AG04450 (cell line): ENCODE data around the gene SKI. TPM values are rescaled to one million over a fixed set of nuclear protein-coding genes. Genes with fewer than 3 reads are reported as not detected.
A peak's percentile ranks its signal among the peaks of the same experiment; 100 is the strongest.

Experiments
- CTCF ChIA-PET: fragments of 300-600, 350-600 bp; formaldehyde crosslinking; extraction: SDS; loops from one replicate; lab custom pipeline; 2022; ENCODE audit warnings: antibody characterized with exemption, inconsistent platforms; lab: Charles Lee
- POLR2A ChIA-PET: fragments of 350-600 bp; formaldehyde crosslinking; extraction: SDS; loops from one replicate; lab custom pipeline; 2021; ENCODE audit warnings: antibody characterized with exemption, inconsistent platforms; lab: Yijun Ruan, JAX
- DNase-seq: peaks from one replicate; pipeline ENCODE4 v3.0.0-alpha.2; 2011; ENCODE audit warnings: low read depth, low spot score
- H3K27ac ChIP-seq: one replicate; pipeline ENCODE4 v1.5.1; 2012; ENCODE audit warnings: low read depth, low read length, control low read depth
- H3K27me3 ChIP-seq: one replicate; pipeline ENCODE4 v1.6.0; 2012; ENCODE audit warnings: low read length; ENCODE audit not compliant: control insufficient read depth, insufficient read depth
- H3K4me3 ChIP-seq: 2 replicates; pipeline ENCODE4 v1.5.1; 2011; ENCODE audit warnings: mild to moderate bottlenecking, low read depth, low read length, control low read depth
- H3K9me3 ChIP-seq: 2 replicates; pipeline ENCODE4 v1.5.1; 2012; ENCODE audit warnings: low read length; ENCODE audit not compliant: control insufficient read depth, insufficient read depth
- polyA plus RNA-seq: library from polyadenylated mRNA; depleted of rRNA; stranded (reverse); fragments of >200 nt; gene quantifications from 2 replicates; pipeline ENCODE4 v1.2.3, GENCODE V29; 2011
- TF ChIP-seq, protein P1 (sequence below): IDR thresholded peaks from 2 replicates; pipeline ENCODE4 v1.5.1; 2011; ENCODE audit warnings: low read depth, low read length, control low read depth, inconsistent platforms

The SKI gene
- polyA plus RNA-seq, 1 experiment, result 6.7 TPM

DNA sequence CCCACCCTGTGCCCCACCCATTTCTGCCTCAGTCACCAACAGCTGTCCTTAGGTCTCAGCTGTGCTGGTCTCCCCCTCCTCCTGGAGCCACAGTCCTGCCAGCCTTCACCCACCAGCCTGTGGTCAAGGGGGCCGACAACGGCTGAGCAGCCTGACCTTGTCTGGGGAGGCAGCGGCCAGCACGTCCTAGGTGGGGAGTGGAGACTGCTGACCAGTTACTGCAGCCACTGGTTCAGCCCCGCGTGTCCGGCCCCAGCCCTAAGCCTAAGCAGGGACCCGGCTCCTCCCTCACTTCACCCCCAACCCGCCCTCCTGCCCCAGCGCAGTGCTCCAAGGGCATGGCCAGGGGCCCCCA is 84.0 kb downstream of the SKI start:
- Histone ChIP-seq H3K4me3 (no peak overlapping the region), H3K27me3 (no peaks in the 10 kb centered on the region), H3K27ac (peak overlapping the region; percentile 47), H3K9me3 (no peaks in the 10 kb centered on the region; the same call in 1 of the 2 replicates)
- ChIA-PET CTCF (interaction anchor here (0.8 to 1.9 kb wide), 3 partner anchors 9 to 114 kb away, joined by 3 to 7 read pairs (median 5); no protein-coding TSS in a partner anchor), POLR2A (interaction anchor here (0.6 to 1.2 kb wide), 4 partner anchors 78 to 117 kb away, joined by 3 to 7 read pairs (median 4); partner anchors contain the start of gene SKI)
- DNase-seq, result no peak
- TF ChIP-seq, protein P1, sequence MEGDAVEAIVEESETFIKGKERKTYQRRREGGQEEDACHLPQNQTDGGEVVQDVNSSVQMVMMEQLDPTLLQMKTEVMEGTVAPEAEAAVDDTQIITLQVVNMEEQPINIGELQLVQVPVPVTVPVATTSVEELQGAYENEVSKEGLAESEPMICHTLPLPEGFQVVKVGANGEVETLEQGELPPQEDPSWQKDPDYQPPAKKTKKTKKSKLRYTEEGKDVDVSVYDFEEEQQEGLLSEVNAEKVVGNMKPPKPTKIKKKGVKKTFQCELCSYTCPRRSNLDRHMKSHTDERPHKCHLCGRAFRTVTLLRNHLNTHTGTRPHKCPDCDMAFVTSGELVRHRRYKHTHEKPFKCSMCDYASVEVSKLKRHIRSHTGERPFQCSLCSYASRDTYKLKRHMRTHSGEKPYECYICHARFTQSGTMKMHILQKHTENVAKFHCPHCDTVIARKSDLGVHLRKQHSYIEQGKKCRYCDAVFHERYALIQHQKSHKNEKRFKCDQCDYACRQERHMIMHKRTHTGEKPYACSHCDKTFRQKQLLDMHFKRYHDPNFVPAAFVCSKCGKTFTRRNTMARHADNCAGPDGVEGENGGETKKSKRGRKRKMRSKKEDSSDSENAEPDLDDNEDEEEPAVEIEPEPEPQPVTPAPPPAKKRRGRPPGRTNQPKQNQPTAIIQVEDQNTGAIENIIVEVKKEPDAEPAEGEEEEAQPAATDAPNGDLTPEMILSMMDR, result no peak

DNA sequence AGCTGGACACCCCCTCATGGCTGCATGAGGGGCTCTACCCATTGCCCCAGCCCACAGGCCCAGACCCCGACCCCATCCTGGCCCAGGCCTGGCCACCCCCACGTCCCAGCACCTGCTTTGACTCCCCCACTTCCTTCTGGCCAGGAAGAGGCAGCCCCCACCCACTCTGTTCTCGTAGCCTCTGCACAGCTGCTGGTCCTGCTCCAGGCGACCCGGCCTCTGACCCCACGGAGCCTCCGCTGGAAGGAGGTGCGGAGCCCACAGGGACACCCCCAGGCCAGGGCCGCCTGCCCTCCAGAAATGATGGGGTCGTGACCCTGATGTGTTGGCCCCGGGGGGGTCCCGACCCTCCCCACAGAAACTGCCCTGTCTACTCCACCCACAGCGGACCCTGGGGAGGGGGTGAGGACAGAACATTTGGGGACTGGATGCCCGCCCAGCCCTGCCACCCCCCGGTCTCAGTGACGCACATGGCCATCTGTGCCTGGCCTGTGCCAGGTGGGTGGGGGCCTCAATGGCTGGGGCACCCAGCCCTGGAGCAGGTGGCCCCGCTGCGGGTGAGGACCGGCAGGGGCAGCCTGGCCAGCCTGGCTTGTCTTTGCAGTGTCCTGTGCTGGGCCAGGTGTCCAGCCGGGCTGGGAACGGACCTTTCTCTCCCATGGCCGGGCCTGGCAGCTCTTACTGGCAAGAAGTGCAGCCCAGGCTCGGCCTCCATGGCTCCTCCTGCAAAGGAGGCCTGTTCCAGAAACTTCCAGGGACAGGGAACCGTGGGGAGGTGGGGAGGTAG is 84.6 kb downstream of the SKI start:
- H3K9me3 ChIP-seq, result no peaks in the 10 kb centered on the region; the same call in 1 of the 2 replicates
- ChIA-PET CTCF (interaction anchor here (1.4 to 1.9 kb wide), 2 partner anchors 10 to 69 kb away, joined by 5 to 7 read pairs; no protein-coding TSS in a partner anchor), POLR2A (interaction anchor here (0.6 to 1.2 kb wide), 4 partner anchors 9 to 118 kb away, joined by 3 to 5 read pairs (median 4); partner anchors contain the start of genes MORN1 and RER1)
- no peaks in the 10 kb centered on the region for H3K27me3 ChIP-seq
- TF ChIP-seq, protein P1, result no peak
- H3K4me3 ChIP-seq, result no peak overlapping the region
- no peak for DNase-seq
- H3K27ac ChIP-seq, result no peak overlapping the region

DNA sequence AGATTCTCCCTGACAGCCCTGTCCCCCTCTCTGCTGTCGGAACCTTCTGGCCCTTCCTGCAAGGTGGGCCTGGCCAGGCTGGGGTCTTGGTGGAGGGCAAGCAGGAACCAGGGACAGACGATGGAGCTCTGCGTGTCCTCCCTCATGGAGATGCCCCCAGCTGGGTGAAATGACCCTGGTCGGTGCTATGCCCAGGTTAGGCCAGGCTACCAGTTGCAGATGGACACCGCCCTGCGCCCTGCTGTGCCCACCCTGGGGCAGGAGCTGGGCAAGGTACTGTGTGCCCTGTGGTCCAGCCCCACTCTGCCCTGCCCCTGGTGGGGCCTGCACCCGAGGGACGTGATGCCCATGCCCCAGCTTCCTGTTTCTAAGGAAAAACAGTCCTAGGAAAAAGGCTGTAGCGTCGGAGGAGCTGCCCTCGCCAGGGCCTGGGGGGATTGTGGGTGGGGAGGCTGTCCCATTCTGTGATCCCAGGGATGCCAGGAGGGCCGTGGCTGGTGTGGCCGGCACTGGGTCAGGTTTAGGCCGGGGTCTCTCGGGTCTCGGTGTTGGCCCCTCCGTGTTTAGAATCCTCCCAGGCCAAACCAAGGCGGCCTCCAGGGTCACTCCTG is 85.6 kb downstream of the SKI start:
- TF ChIP-seq, protein P1, result no peak
- DNase-seq, result no peak
- Histone ChIP-seq H3K27ac (peak overlapping the region; percentile 61), H3K4me3 (peak overlapping the region; percentile 52), H3K27me3 (no peaks in the 10 kb centered on the region), H3K9me3 (no peaks in the 10 kb centered on the region; the same call in 1 of the 2 replicates)
- POLR2A ChIA-PET, result interaction anchor here (1.0 to 1.5 kb wide), 3 partner anchors 8 to 86 kb away, joined by 3 to 6 read pairs (median 4); partner anchors contain the start of genes MORN1 and RER1
- CTCF ChIA-PET, result interaction anchor here (1.0 to 1.2 kb wide), 2 partner anchors 9 to 68 kb away, joined by 3 read pairs; no protein-coding TSS in a partner anchor

DNA sequence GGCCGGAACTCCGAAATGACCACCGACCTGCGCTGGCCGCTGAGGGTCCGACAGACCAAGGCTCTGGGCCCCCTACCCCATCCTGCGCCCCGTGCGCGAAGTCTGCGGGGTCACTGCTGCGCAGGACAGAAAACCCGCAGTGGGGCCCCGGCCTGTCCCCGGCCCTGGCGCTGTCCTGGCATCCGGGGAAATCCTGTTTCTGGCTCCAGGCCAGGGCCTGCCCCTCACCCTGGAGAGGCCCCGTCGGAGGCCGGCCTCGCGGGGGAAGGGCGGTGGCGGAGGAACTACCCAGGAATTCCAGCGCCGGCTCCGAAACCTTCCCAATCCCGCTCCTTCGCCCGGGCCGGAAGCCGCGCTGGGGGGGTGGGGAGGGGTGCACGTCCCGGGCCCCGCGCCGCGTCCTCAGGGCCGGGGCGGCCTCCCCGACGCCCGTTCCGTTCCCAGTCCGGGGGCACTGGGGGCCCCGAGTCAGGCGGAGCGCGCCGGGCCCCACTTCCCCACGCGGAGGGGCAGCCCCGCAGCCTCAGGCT is 86.2 kb downstream of the SKI start:
- TF ChIP-seq, protein P1, result no peak
- ChIA-PET CTCF (interaction anchor here (0.6 to 3.4 kb wide), 8 partner anchors 8 to 122 kb away, joined by 3 to 12 read pairs (median 4); no protein-coding TSS in a partner anchor), POLR2A (interaction anchor here (1.0 to 1.5 kb wide), 3 partner anchors 77 to 87 kb away, joined by 3 to 6 read pairs (median 4); partner anchors contain the start of genes MORN1 and RER1)
- peak overlapping the region; percentile 61 for H3K27ac ChIP-seq
- no peaks in the 10 kb centered on the region for H3K27me3 ChIP-seq
- no peak for DNase-seq
- H3K9me3 ChIP-seq, result no peaks in the 10 kb centered on the region; the same call in 1 of the 2 replicates
- H3K4me3 ChIP-seq, result peak overlapping the region; percentile 52
